SU-DHL-6 (cell line): ENCODE measurements around the gene RIBC1.
"Not testable (repeated sequence)": the region's sequence is repeated elsewhere in the genome, so short reads cannot be mapped to it uniquely, and the experiment has no call there.

Experiments used
- H2AFZ ChIP-seq: fragments of 200-600 bp; sonication (generic); 2 replicates; pipeline ENCODE4 v1.6.1; 2014; ENCODE audit warnings: low read depth, mild to moderate bottlenecking, moderate library complexity, mixed read lengths, antibody characterized with exemption, low read length; ENCODE audit not compliant: severe bottlenecking
- H3F3A ChIP-seq: fragments of 200-600 bp; shearing (Covaris generic); 2 replicates; pipeline ENCODE4 v1.6.0; 2016; ENCODE audit warnings: antibody characterized with exemption, mild to moderate bottlenecking; ENCODE audit not compliant: insufficient read depth
- H3K27ac ChIP-seq: fragments of 200-600 bp; sonication (generic); 2 replicates; pipeline ENCODE4 v1.5.1; 2016; ENCODE audit warnings: low read depth, mild to moderate bottlenecking, low read length, moderate library complexity, mixed read lengths
- H3K27me3 ChIP-seq: fragments of 200-600 bp; sonication (generic), shearing (Covaris generic); 2 replicates; pipeline ENCODE4 v1.6.0; 2014; ENCODE audit warnings: mild to moderate bottlenecking, low read length
- H3K36me3 ChIP-seq: fragments of 200-600 bp; sonication (generic); 2 replicates; pipeline ENCODE4 v1.6.1; 2014; ENCODE audit warnings: mild to moderate bottlenecking, low read length, mixed read lengths
- H3K4me2 ChIP-seq: fragments of 300-600, 200-600 bp; shearing (Covaris generic), sonication (generic); 2 replicates; pipeline ENCODE4 v1.6.0; 2014; ENCODE audit warnings: low read length, low read depth, mild to moderate bottlenecking; ENCODE audit not compliant: poor library complexity, severe bottlenecking
- H3K4me3 ChIP-seq: fragments of 200-600 bp; sonication (generic); 2 replicates; pipeline ENCODE4 v1.5.1; 2014; ENCODE audit warnings: antibody characterized with exemption, low read length, mild to moderate bottlenecking, mixed read lengths; ENCODE audit not compliant: insufficient read depth, poor library complexity, severe bottlenecking
- H3K79me2 ChIP-seq: fragments of 200-600 bp; sonication (generic); 2 replicates; pipeline ENCODE4 v1.6.1; 2014; ENCODE audit warnings: mild to moderate bottlenecking, low read length, moderate library complexity; ENCODE audit not compliant: insufficient read depth
- H3K9ac ChIP-seq: fragments of 200-600 bp; sonication (generic); 2 replicates; pipeline ENCODE4 v1.7.0; 2014; ENCODE audit warnings: mild to moderate bottlenecking, low read length
- H3K9me2 ChIP-seq: fragments of 200-600 bp; sonication (generic); replicated peaks from 2 replicates; pipeline ENCODE4 v1.6.1; 2014; ENCODE audit warnings: low read length; ENCODE audit not compliant: insufficient read depth
- H3K9me3 ChIP-seq: fragments of 200-600 bp; sonication (generic); 2 replicates; pipeline ENCODE4 v1.6.1; 2014; ENCODE audit warnings: low read length, mixed read lengths; ENCODE audit not compliant: insufficient read depth
- H4K20me1 ChIP-seq: fragments of 200-600 bp; sonication (generic); 2 replicates; pipeline ENCODE4 v1.6.1; 2014; ENCODE audit warnings: low read depth, mild to moderate bottlenecking, antibody characterized with exemption, low read length, moderate library complexity, mixed read lengths
- EZH2phosphoT487 ChIP-seq: fragments of 200-600 bp; sonication (generic), shearing (Covaris generic); conservative IDR thresholded peaks from 2 replicates; pipeline ENCODE4 v1.6.1; 2018; ENCODE audit warnings: mild to moderate bottlenecking, antibody characterized with exemption, low read length, moderate library complexity, mixed read lengths
- TF ChIP-seq, protein P1 (sequence below): fragments of 200-600 bp; sonication (generic); IDR thresholded peaks from one replicate; pipeline ENCODE4 v1.5.1; 2017; ENCODE audit warnings: antibody characterized with exemption, mild to moderate bottlenecking, low read length, moderate library complexity; ENCODE audit not compliant: insufficient read depth, poor library complexity, severe bottlenecking

RIBC1 gene

DNA sequence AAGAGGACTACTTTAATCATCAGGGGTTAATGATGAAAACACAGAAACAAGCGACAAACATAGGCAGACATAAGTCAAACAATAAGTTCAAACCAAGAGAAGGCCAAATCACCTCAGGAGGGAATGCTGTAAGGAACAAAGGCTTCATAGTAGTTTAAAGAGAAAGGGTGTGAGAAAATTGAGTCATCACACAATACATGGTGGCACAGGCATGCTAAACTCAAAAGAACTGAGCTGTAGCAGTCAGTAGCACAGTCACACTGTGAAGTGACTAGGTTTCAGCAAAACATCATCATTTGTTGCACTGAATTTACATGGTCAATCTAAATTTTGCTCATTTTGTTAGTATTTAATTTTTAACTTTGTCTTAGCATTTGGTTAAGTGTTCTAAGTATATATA lies 24.5 kb upstream of the RIBC1 start:
- no peak overlapping the region for H3K9ac ChIP-seq
- H3K4me3 ChIP-seq, result no peak overlapping the region
- TF ChIP-seq EZH2phosphoT487, result no peak
- TF ChIP-seq, protein P1, sequence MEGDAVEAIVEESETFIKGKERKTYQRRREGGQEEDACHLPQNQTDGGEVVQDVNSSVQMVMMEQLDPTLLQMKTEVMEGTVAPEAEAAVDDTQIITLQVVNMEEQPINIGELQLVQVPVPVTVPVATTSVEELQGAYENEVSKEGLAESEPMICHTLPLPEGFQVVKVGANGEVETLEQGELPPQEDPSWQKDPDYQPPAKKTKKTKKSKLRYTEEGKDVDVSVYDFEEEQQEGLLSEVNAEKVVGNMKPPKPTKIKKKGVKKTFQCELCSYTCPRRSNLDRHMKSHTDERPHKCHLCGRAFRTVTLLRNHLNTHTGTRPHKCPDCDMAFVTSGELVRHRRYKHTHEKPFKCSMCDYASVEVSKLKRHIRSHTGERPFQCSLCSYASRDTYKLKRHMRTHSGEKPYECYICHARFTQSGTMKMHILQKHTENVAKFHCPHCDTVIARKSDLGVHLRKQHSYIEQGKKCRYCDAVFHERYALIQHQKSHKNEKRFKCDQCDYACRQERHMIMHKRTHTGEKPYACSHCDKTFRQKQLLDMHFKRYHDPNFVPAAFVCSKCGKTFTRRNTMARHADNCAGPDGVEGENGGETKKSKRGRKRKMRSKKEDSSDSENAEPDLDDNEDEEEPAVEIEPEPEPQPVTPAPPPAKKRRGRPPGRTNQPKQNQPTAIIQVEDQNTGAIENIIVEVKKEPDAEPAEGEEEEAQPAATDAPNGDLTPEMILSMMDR, result no peak
- no peaks in the 10 kb centered on the region for H3K27me3 ChIP-seq
- H3K4me2 ChIP-seq, result no peak overlapping the region
- no peaks in the 10 kb centered on the region for H3K9me3 ChIP-seq
- H2AFZ ChIP-seq, result no peak overlapping the region
- H3K27ac ChIP-seq, result no peak overlapping the region
- H3F3A ChIP-seq, result no peaks in the 10 kb centered on the region
- H4K20me1 ChIP-seq, result no peaks in the 10 kb centered on the region
- peaks cover 2% of the 10 kb centered on the region; the same call in 1 of the 2 replicates for H3K36me3 ChIP-seq
- H3K9me2 ChIP-seq, result no peaks in the 10 kb centered on the region
- H3K79me2 ChIP-seq, result no peaks in the 10 kb centered on the region

DNA sequence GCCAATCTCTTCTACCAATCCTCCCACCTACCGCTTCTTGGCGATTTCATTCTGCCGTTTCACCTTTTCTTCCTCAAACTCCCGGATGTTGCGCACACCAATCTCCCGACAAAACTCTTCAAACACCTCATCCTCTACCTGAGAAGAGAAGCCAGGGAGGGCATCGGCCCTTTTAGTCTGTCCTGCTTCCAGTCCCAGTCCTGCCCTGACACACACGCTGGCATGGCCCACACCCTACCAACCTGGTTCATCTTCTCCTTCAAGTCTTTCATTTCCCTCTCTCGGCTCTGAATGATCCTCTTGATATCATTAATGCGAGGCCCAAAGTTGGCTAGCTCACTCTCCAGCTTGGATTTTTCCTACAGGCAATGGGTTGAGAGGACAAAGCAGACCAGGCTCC lies 19.1 kb upstream of the RIBC1 start:
- H3K9me3 ChIP-seq, result no peaks in the 10 kb centered on the region
- no peaks in the 10 kb centered on the region; the same call in 1 of the 2 replicates for H3K36me3 ChIP-seq
- no peak overlapping the region for H3K27ac ChIP-seq
- no peak overlapping the region for H2AFZ ChIP-seq
- H3K79me2 ChIP-seq, result no peaks in the 10 kb centered on the region
- H3K4me2 ChIP-seq, result no peak overlapping the region
- H3K27me3 ChIP-seq, result no peaks in the 10 kb centered on the region
- TF ChIP-seq EZH2phosphoT487, result no peak
- TF ChIP-seq, protein P1, result no peak
- H3K4me3 ChIP-seq, result no peak overlapping the region
- no peak overlapping the region for H3K9ac ChIP-seq
- no peaks in the 10 kb centered on the region for H3F3A ChIP-seq
- no peaks in the 10 kb centered on the region for H4K20me1 ChIP-seq
- H3K9me2 ChIP-seq, result no peaks in the 10 kb centered on the region

DNA sequence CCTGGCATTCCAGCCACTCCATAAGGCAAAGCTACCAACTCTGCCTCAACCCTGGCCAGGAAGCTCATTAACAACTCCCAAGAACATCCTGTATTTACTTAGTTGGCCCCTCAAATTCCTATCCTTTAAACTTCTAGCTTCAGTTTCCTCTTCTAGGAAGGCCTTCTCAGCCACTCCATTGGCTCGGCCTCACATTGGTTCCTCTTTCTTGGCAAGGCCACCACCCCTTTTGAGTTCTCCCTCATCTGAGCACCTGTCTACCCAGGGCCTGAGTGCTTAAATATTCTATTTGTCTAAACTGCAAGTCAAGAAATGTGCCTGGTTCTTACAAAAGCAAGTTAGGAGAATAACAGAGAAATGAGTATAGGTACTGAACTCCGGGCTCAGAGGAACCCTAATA lies 10.2 kb upstream of the RIBC1 start:
- Histone ChIP-seq H3K9me2 (no peaks in the 10 kb centered on the region), H3F3A (no peaks in the 10 kb centered on the region), H3K9ac (no peak overlapping the region), H3K27me3 (no peaks in the 10 kb centered on the region), H3K36me3 (0 out of 2 replicates have a peak, but pooled peaks cover 3% of the 10 kb centered on the region), H3K9me3 (no peaks in the 10 kb centered on the region), H3K79me2 (peaks cover 31% of the 10 kb centered on the region), H3K4me2 (no peak overlapping the region), H3K4me3 (no peak overlapping the region), H2AFZ (no peak overlapping the region), H3K27ac (no peak overlapping the region), H4K20me1 (no peaks in the 10 kb centered on the region)
- TF ChIP-seq, protein P1, result no peak
- no peak for TF ChIP-seq EZH2phosphoT487

DNA sequence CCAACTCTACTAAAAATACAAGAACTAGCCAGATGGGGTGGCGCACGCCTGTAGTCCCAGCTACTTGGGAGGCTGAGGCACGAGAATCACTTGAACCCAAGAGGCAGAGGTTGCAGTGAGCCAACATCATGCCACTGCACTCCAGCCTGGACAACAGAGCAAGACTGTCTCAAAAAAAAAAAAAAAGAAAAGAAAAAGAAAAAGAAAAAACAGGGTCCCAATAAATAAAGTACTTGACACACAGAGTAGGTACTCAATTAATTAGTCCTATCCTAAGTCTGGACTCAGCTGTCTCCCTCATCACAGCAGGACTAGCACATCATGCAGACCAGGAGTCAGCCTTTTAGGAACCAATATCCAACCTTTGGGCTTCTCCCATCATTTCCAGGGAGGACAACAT lies 2.3 kb upstream of the RIBC1 start:
- peaks cover 62% of the 10 kb centered on the region for H3K79me2 ChIP-seq
- H3K36me3 ChIP-seq, H3K27ac ChIP-seq, H4K20me1 ChIP-seq, H2AFZ ChIP-seq, H3K27me3 ChIP-seq, H3K9me2 ChIP-seq, H3F3A ChIP-seq, H3K9me3 ChIP-seq: not testable (repeated sequence)
- H3K4me3 ChIP-seq, result peak overlapping the region; percentile 83
- H3K9ac ChIP-seq, result peak overlapping the region; percentile 95
- H3K4me2 ChIP-seq, result peak overlapping the region; percentile 90
